NK-92 (cell line): ENCODE data around the gene TTC23.
"Not testable (repeated sequence)": the region's sequence is repeated elsewhere in the genome, so short reads cannot be mapped to it uniquely, and the experiment has no call there.

Experiments used
- DNase-seq: peaks from one replicate; lab custom pipeline; 2025; ENCODE audit not compliant: unreplicated experiment; lab: John Stamatoyannopoulos, UW

TTC23 gene

GRCh38 chr15:99201408-99202175, 47.8 kb downstream of the TTC23 start:
- DNase-seq, result no peak

- no peak for DNase-seq
These were observed 51.5 kb downstream of the TTC23 start for GRCh38 chr15:99197856-99198255.

- DNase-seq, result not testable (repeated sequence)
These were observed 57.2 kb downstream of the TTC23 start for GRCh38 chr15:99192181-99192580.

- DNase-seq, result no peak
These were observed 61.4 kb downstream of the TTC23 start for GRCh38 chr15:99187936-99188335.

- no peak for DNase-seq
These were observed 63.8 kb downstream of the TTC23 start for GRCh38 chr15:99185414-99186130.

GRCh38 chr15:99182791-99183190, 66.6 kb downstream of the TTC23 start:
- no peak for DNase-seq

GRCh38 chr15:99181545-99181971, 67.8 kb downstream of the TTC23 start:
- no peak for DNase-seq

GRCh38 chr15:99180964-99181306, 68.4 kb downstream of the TTC23 start:
- no peak for DNase-seq

GRCh38 chr15:99180086-99180963, 69.1 kb downstream of the TTC23 start:
- DNase-seq, result no peak

GRCh38 chr15:99177679-99178078, 71.7 kb downstream of the TTC23 start:
- DNase-seq, result no peak

- no peak for DNase-seq
These were observed 72.6 kb downstream of the TTC23 start for GRCh38 chr15:99176757-99177156.

- no peak for DNase-seq
These were observed 74.6 kb downstream of the TTC23 start for GRCh38 chr15:99174567-99175395.

- no peak for DNase-seq
These were observed 76.4 kb downstream of the TTC23 start for GRCh38 chr15:99172989-99173388.

- DNase-seq, result no peak
These were observed 77.2 kb downstream of the TTC23 start for GRCh38 chr15:99172171-99172570.

- no peak for DNase-seq
These were observed 78.8 kb downstream of the TTC23 start for GRCh38 chr15:99170476-99171065.

GRCh38 chr15:99169769-99170311, 79.5 kb downstream of the TTC23 start:
- DNase-seq, result no peak

- no peak for DNase-seq
These were observed 80.5 kb downstream of the TTC23 start for GRCh38 chr15:99168601-99169580.

- no peak for DNase-seq
These were observed 81.7 kb downstream of the TTC23 start for GRCh38 chr15:99167640-99168039.

- no peak for DNase-seq
These were observed 82.2 kb downstream of the TTC23 start for GRCh38 chr15:99167201-99167600.
